GM21717 (cell line): ENCODE data around the gene TMEM115.

Source experiments
- ATAC-seq: cut with Tn5 transposase; IDR thresholded peaks from one replicate; pipeline ENCODE4 v1.9.1; 2021; ENCODE audit warnings: mild to moderate bottlenecking, moderate library complexity; ENCODE audit not compliant: unreplicated experiment

Gene TMEM115

DNA sequence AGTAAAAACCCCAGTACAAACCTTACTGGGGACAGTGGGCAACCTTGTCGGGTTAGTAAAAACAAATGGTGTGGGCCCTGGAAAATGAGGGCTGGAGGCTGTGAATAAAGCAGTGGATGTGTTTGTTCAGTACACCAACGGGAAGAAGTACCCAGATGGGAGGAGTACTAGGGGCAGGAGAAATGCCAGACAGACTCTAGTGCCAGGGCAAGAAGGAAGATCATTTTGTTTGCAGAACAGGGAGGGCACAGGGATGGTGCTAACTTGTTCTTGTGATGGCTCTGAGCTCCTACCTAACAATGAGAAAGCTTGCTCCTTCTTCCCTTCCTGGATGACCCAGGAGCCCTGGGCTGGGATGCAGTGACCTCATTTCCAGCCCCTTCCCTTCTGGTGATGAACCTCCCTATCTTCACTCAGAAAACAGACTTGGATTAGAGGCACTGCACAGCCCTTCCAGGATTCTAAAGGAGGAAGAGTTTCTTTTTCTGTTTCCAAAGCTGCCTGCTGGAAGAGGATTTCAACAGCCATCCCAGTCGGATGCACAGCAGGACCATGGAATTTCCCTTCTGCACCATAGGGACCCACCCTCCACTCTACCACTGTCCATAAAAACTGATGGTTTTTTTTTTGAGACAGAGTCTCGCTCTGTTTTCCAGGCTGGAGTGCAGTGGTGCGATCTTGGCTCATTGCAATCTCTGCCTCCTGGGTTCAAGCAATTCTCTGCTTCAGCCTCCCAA lies 24.8 kb downstream of the TMEM115 start:
- no peak for ATAC-seq

- no peak for ATAC-seq
These were observed 25.5 kb downstream of the TMEM115 start for GRCh38 chr3:50333744-50334328.

- ATAC-seq: no peak
These were observed 27.9 kb downstream of the TMEM115 start for GRCh38 chr3:50331364-50331907.

DNA sequence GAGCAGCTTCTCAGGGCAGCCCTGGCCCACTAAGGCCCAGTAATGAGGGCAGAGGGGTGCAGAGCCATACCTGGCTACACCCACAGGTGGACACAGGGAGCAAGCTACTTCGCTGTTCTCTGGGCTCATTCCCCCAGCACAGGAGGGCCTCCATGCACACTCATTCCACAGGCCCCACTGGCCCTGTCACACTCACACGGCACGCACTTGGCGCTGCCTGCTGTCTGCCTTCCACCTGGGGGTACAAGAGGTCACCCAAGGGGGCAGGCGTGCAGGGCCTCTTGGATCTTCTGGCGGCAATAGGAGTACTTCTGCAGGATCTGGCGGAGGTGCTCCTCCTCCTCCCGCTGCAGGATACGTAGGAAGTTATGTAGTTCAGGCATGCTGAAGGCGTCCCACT lies 29.0 kb downstream of the TMEM115 start:
- ATAC-seq: no peak

DNA sequence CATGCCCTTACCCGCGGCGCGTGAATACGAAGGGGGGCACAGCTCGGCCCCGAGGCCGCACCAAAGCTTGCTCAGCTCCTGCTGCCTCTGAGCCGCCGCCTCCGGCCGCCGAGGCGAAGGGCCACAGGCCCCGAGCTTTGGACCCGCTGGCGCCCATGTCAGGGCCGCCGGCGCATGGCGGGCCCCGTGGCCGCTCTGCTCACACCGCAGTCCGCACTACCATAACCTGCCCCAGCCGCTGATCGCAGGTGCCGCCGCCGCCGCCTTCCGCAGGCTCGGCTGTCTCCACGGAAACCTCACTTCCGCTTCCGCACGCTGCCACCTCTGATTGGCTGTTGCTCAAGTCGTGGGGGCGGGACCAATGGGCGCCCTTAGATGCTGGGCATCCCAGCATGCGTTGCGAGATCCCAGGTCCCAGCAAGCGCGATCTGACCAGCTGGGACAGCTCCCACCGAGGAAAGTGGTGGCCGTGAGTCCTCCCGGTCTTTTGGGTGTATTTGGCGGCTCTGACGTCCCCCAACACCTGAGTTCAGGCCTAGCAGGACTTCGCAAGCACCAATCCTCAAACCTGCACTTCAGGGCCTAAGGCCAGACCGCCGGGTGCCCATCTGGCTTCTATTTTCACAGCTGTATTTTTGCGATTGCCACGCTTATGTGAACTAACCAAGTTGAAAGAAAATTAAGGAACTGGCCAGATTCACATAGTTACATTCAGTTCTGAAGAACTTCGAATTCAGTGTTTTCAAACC lies 31.2 kb downstream of the TMEM115 start, which contains the start of gene TUSC2:
TUSC2 (minus strand) TSS at position 281 of the 749 bp plus-strand sequence; CDS start at position 157, 124 bp downstream.
- peak; percentile 69 for ATAC-seq

DNA sequence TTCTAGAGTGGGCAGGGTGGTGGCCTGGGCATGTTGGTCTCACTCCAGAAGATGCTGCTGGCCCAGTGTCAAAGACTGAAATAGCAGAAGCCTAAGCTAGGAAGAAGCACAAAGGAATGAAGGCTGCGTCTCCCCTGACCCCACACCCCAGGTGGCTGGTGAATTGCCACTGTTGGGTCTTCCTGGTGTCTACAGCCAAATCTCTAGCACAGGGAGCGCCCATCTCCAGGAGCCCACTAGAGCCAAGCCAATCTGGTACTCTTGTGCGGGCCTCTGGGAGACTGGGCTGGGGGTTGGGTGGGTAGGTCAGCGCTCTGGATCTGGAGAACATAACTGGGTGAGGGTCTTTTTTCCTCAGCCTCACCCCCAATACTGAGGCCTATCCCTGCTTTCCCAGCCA lies 32.2 kb downstream of the TMEM115 start:
- no peak for ATAC-seq

GRCh38 chr3:50326182-50326541 lies 33.2 kb downstream of the TMEM115 start:
- ATAC-seq: no peak

GRCh38 chr3:50325497-50326181 lies 33.7 kb downstream of the TMEM115 start:
- ATAC-seq: no peak

DNA sequence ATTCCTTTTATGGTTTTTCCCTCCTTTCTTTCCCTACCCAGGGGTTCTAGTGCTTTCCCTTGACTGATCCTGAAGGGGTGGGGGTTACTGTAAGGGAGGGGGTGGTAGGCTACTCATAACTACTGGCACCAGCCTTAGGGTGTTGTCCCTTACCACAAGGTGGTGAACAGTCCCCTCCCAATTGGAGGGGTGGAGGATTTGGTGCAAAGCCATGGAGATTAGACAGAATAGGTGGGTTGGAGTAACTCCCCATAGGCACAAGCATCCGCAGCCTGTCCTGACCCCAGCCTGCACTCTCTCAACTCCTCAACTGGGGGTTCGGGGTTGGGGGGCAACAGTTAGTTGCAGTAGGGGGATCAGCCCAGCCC lies 34.2 kb downstream of the TMEM115 start:
- no peak for ATAC-seq

DNA sequence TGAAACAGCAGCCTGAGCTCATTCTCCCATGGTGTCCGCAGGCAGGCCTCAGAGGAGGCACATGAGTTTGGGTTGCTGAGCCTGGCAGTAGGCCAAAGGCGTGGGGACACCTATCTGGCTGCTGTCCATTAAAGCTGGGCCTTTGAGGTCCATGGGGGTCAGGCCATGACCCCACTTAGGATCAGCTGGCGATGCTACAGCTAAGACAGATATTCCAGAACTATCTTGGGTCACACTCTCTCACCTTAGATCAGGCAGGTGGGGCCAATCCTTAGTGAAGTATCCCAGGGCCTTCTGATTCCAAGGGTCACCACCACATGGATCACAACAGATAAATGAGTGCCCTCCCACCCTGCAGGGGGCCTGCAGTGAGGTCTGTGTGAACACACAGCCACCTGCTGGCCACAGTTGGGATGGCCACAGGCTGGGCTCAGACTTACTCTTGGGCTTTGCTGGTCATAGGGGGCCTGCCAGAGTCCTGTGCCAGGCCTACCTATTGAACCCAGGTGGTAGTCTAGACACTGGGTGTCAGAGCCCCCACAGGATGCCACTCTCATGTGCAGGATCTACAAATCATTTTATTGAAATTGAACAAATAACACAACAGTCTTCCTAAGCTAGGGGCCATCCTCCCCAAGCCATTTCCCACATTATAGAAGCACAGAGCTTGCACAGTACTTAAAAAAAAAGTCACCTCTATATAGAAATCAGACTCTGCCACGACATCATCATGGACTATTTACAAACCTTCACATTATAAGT lies 34.8 kb downstream of the TMEM115 start:
- no peak for ATAC-seq

GRCh38 chr3:50323614-50324199 lies 35.6 kb downstream of the TMEM115 start:
- ATAC-seq: no peak

DNA sequence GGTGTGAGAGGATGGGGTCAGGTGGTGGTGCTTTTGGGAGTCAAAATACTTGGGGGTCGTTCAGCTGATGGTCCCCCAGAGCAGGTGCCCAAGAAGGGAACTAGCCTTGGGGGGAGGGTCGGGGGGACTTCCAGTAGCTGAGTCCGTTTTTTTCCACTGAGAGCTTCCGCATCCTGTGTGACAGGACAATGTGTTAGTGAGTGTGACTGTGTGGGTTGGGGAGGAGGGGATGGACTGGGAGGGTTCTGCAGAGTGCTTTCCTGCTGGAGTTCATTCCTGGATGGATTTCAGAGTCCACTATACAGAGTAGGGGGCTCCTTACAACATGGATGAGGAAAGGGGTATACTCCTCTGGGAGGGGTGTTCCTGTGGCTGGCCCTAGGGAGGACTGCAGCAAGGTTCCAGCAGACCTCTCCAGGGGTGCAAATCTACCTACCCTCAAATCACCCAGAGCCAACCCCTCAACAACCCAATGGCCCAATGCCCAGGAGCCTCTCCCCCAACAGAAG lies 36.2 kb downstream of the TMEM115 start:
- no peak for ATAC-seq

DNA sequence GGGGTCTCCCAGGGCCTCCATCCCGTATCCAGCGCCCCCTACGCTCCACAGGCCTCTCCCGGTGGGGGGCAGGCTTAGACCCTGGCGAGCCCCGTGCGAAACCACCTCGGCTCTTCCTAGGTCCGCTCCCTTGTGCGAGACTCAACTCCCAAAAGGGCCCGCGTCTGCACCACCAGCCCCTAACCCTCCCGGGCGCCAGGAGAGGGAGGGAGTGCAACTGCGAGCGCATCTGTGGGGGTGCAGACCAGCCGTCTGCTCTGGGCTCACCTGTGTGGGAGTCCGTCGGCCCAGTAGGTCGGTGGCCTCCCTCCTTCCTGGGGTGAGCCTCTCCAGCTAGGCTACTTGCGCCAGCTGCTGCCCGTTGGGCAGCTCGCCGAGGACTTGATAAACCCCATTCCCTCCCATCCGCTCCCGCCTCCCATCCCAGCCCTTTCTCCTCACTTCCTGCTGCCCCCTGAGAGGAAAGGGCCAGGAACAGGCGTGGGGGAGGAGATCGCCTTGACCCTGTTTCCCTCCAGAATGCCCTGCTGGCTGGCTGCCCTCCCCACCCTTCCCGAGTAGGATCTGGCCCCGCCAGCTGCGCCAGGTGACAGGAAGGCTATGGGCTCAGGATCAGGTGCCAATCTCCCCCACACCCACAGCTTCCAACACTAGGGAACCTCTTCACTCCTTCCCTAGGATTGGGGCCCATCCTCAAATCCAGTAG lies 36.8 kb downstream of the TMEM115 start, which contains the start of gene HYAL2:
HYAL2 (minus strand) TSS at position 360 of the 706 bp plus-strand sequence. CDS start 2,256 bp downstream, outside the sequence.
- no peak for ATAC-seq

DNA sequence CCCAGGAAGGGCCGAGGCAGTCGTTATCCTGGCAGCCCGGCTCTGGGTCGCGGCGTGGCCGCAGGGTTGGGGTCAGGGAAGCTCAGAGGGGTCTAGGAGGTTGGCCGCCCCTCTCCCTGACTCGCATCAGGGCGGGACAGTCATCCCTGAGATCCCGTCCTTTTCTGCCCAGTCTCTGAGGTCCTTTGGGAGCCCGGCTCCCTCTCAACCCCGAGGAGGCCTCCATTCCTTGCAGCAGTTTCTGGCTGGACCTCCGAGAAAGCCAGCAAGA lies 37.3 kb downstream of the TMEM115 start:
- ATAC-seq: no peak

DNA sequence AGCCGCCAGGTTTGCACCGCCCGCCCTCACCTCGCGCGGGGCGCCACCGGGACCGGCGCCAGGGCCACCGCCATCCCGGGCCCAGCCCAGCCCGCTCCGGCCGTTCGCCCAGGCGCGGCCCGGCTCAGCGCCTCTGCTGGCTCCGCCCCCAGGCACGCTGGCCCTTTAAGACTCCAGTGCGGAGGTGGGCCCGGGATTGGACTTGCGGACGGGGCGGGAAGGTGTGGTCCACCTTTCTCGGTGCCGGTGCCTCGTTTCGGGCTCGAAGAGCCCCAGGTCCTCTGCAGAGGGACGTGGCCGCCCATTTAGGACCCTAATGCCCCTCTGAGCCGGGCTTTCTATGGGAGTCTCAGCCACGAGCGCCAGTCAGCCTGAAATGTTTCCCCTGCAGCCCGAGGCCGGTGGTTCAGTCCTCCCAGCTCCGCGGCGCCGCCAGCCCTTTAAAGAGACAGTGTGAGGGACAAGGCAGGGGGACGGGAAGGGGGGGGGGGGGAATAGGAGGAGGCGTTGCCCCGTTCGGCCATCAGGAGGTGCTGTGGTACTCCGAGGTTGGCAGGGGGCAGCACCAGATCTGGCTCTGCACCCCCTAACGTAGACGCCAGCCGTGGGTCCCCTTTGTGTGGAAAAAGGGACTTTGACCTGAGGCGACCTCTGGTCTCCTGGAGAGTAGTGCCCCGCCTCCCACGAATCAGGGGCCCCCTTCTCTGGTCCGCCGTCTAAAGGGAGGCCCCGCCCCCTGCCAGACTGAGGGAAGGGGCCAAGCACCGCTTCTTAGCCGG lies 37.8 kb downstream of the TMEM115 start:
- peak; percentile 65 for ATAC-seq

DNA sequence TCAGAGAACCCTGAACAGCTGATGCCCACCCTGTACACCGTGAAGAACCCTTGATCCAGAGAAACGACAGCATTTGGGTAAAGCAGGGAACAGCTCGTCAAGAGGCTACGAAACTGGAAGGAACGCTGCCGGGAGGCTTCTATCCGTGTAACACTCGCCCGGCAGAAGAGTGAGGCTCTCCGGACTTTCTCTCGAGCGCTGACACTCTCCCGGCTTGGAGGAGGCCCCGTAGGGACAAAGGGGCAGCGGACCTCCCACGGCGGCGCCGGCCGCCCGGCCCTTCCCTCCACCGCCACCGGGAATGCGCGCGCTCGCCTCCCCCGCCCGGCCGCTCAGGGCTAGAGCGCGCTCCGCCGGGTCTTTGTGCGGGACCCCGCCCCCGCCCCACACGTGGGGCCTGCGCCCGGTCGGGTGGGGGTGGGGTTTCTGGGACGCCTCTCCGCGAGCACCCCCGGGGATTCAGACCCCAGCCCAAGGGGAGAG lies 38.4 kb downstream of the TMEM115 start:
- peak; percentile 31 for ATAC-seq

DNA sequence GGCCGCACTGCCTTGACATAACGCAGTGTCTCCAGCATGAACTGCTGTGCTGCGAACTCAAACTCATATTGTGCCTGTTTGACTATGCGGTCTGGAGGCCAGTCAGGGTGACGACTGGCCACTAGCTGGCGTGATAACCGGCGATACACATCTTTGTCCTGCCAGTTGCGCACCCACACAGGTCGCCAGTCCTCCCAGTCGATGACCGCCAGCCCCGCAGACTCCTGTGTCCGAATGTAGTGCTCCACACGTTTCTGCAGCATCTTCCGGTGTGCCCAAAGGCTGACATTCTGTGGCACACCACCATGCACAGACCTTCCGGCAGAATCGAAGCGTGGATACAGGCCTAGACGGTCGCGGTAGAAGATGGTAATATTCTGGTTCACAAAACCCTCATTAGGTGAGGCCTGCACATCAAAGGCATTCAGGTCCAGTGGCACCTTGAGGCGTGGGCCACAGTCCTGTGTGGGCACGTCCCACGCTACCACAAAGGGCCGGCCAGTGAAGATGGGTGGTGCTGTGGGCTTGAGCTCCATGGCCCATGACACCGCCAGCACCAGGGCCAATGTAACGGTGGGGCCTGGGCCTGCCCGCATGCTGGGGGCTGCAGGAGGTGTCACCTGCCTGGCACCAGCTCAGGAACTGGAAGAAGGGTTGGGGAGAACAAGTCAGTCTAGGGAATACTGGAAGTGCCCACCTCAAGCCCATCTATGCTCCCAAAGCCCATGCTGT lies 39.3 kb downstream of the TMEM115 start:
- no peak for ATAC-seq
